Measurements from ENCODE around the gene ROCK2. TPM values are rescaled to one million over a fixed set of nuclear protein-coding genes. Genes with fewer than 3 reads are reported as not detected.

Gene ROCK2
- total and polyA plus RNA-seq, 9 of the 15 experiments (the other 6 are each of a cell fraction or from before 2014, with no cell fraction given): 4.9 to 30.6 (median 14.3) TPM

DNA sequence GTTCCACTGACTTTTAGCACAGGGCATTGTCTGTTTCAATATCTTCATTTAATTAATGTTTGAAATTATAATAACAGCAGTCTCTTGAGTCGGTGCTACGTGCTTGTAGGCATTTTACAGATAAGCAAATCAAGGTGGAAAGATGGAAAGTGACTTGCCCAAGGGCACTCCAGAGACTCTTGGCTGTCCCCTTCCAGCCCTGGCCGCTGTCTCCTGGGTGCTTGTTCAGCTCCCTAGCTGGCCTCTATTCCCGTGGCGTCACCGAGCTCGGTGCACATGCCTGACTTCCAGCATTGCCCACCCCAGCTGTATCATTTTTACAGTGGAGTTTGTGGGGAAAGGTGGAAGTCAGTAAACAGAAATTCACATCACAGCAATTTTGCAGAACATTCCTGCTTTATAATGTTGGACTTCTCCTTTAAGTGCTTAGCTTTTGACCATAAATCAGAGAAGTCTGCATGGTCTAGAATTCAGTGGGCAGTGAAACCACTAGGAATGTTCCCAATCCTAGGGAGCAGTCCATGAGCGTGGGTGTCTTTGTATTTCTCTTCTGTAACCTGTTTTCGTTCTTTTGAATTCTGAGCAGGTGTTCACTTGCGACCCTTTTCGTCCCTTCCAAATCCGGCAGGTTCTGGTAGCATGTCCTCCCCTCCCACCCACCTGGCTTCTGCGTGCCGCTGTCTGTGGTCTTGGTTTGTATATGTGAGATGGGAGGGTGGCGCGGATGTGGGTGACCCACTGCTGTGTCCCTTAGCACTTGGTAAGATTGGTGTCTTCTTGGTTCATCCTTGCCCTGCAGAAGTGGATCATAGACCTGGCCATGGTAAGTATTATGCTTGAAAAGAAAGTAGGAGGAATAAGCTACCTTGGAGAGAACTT is 180.8 kb downstream of the ROCK2 start:
- H3K4me1 ChIP-seq (replicated peaks in 1 of 2; ENCODE audit: control insufficient read depth in 2 of 2, insufficient read depth in 2 of 2, low read length in 2 of 2): peaks cover 0 to 15% of the 10 kb centered on the region in 2 experiments; a peak in 2 of 5 replicates
- no peak overlapping the region for H3K4me2 ChIP-seq (ENCODE audit: insufficient read depth, low read length)
- DNase-seq (ENCODE audit: extremely low read depth in 1 of 4, low spot score in 3 of 4) (no peak), FAIRE-seq (peak; percentile 29), ATAC-seq (no peak)
- ChIA-PET POLR2A (interaction anchor here (1.3 kb wide), 1 partner anchor 12 kb away, joined by 4 read pairs; no protein-coding TSS in a partner anchor), CTCF (ENCODE audit: low intra/inter-chr PET ratio) (no interaction called here)
- H4K20me1 ChIP-seq (replicated peaks; ENCODE audit: control insufficient read depth, insufficient read depth, low read length): no peaks in the 10 kb centered on the region
- no peak overlapping the region for H3K4me3 ChIP-seq
- no peaks in the 10 kb centered on the region for H3K9me3 ChIP-seq (replicated peaks; ENCODE audit: control insufficient read depth, insufficient read depth, low read depth, low read length)
- TF ChIP-seq NR4A1 (CRISPR knock-in tag; IDR thresholded peaks at IDR 0.05) (peak; percentile 6; the same call in 1 of the 2 replicates), NR4A1 (tag; IDR thresholded peaks at IDR 0.05) (no peak), PHTF2 (CRISPR knock-in tag; IDR thresholded peaks at IDR 0.05) (no peak)
- 67% methylated on average over 16 of the region's 16 CpGs for WGBS (ENCODE audit: insufficient coverage, low coverage, missing lambda C conversion rate)
- H3K27ac ChIP-seq (ENCODE audit: extremely low read depth, low read depth, low read length): no peak overlapping the region
- no peak overlapping the region for H2AFZ ChIP-seq (ENCODE audit: low read depth, low read length)
- H3K36me3 ChIP-seq (ENCODE audit: control insufficient read depth, insufficient read depth, low read length): no peaks in the 10 kb centered on the region
- no peaks in the 10 kb centered on the region for H3K27me3 ChIP-seq (ENCODE audit: control insufficient read depth in 2 of 2, insufficient read depth in 2 of 2, low read length in 2 of 2)
- H3K9me1 ChIP-seq (ENCODE audit: control insufficient read depth, insufficient read depth, low read length): peaks cover 2% of the 10 kb centered on the region
- in situ Hi-C loops (cut with MboI): no loop called here
- no peaks in the 10 kb centered on the region for H3K79me2 ChIP-seq (ENCODE audit: control insufficient read depth, insufficient read depth, low read length)
- intact Hi-C loops (cut with micrococcal nuclease): no loop called here
- H3K9ac ChIP-seq (ENCODE audit: insufficient read depth in 1 of 2, low read depth in 2 of 2, low read length in 2 of 2): no peak overlapping the region
- BruUV-seq (replicated peaks): no TSS peak

- ChIA-PET POLR2A (interaction anchor here (0.8 kb wide), 1 partner anchor 9 kb away, joined by 3 read pairs; no protein-coding TSS in a partner anchor), CTCF (ENCODE audit: low intra/inter-chr PET ratio) (no interaction called here)
- no TSS peak for BruUV-seq (replicated peaks)
- no peak overlapping the region for H3K9ac ChIP-seq (ENCODE audit: insufficient read depth in 1 of 2, low read depth in 2 of 2, low read length in 2 of 2)
- no peak overlapping the region for H2AFZ ChIP-seq (ENCODE audit: low read depth, low read length)
- no peak overlapping the region for H3K4me2 ChIP-seq (ENCODE audit: insufficient read depth, low read length)
- intact Hi-C loops (cut with micrococcal nuclease): no loop called here
- H3K36me3 ChIP-seq (ENCODE audit: control insufficient read depth, insufficient read depth, low read length): no peaks in the 10 kb centered on the region
- TF ChIP-seq, protein P1, sequence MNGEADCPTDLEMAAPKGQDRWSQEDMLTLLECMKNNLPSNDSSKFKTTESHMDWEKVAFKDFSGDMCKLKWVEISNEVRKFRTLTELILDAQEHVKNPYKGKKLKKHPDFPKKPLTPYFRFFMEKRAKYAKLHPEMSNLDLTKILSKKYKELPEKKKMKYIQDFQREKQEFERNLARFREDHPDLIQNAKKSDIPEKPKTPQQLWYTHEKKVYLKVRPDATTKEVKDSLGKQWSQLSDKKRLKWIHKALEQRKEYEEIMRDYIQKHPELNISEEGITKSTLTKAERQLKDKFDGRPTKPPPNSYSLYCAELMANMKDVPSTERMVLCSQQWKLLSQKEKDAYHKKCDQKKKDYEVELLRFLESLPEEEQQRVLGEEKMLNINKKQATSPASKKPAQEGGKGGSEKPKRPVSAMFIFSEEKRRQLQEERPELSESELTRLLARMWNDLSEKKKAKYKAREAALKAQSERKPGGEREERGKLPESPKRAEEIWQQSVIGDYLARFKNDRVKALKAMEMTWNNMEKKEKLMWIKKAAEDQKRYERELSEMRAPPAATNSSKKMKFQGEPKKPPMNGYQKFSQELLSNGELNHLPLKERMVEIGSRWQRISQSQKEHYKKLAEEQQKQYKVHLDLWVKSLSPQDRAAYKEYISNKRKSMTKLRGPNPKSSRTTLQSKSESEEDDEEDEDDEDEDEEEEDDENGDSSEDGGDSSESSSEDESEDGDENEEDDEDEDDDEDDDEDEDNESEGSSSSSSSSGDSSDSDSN (IDR thresholded peaks at IDR 0.05; ENCODE audit: borderline replicate concordance in 1 of 2, low read depth in 2 of 2, low read length in 2 of 2): no peak
- TF ChIP-seq HOMEZ (CRISPR knock-in tag; IDR thresholded peaks at IDR 0.05): no peak
- TF ChIP-seq NFIC (IDR thresholded peaks at IDR 0.05): peak; percentile 63
- no peaks in the 10 kb centered on the region for H4K20me1 ChIP-seq (replicated peaks; ENCODE audit: control insufficient read depth, insufficient read depth, low read length)
- H3K27me3 ChIP-seq (ENCODE audit: control insufficient read depth in 2 of 2, insufficient read depth in 2 of 2, low read length in 2 of 2): no peaks in the 10 kb centered on the region
- peaks cover 0 to 22% of the 10 kb centered on the region in 2 experiments; a peak in 2 of 5 replicates for H3K4me1 ChIP-seq (replicated peaks in 1 of 2; ENCODE audit: control insufficient read depth in 2 of 2, insufficient read depth in 2 of 2, low read length in 2 of 2)
- in situ Hi-C loops (cut with MboI): no loop called here
- ATAC-seq (no peak), DNase-seq (ENCODE audit: extremely low read depth in 1 of 4, low spot score in 3 of 4) (no peak), FAIRE-seq (no peak)
- H3K27ac ChIP-seq (ENCODE audit: extremely low read depth, low read depth, low read length): no peak overlapping the region
- H3K4me3 ChIP-seq: no peak overlapping the region
- no peaks in the 10 kb centered on the region for H3K9me3 ChIP-seq (replicated peaks; ENCODE audit: control insufficient read depth, insufficient read depth, low read depth, low read length)
- 80% methylated on average over 4 of the region's 4 CpGs for WGBS (ENCODE audit: insufficient coverage, low coverage, missing lambda C conversion rate)
- peaks cover 2% of the 10 kb centered on the region for H3K9me1 ChIP-seq (ENCODE audit: control insufficient read depth, insufficient read depth, low read length)
- H3K79me2 ChIP-seq (ENCODE audit: control insufficient read depth, insufficient read depth, low read length): no peaks in the 10 kb centered on the region
Observed at GRCh38 chr2:11161747-11162146, 182.7 kb downstream of the ROCK2 start.
